K562 (cell line): ENCODE data around the gene ZDHHC19. TPM values are rescaled to one million over a fixed set of nuclear protein-coding genes. Genes with fewer than 3 reads are reported as not detected.

Experiments
- FIP1L1 ChIP-seq: fragments of 200-400 bp; formaldehyde crosslinking; IDR thresholded peaks from 2 replicates; pipeline ENCODE4 v1.6.1; 2018; ENCODE audit warnings: mild to moderate bottlenecking, low read depth, low read length; ENCODE audit not compliant: poor library complexity, severe bottlenecking
- HDAC6 ChIP-seq: IDR thresholded peaks from 2 replicates; pipeline ENCODE4 v1.6.1; 2012; ENCODE audit warnings: low read depth, mild to moderate bottlenecking, control low read depth, inconsistent platforms, low read length, moderate library complexity
- HNRNPK ChIP-seq: fragments of 200-400 bp; formaldehyde crosslinking; IDR thresholded peaks from one replicate; pipeline ENCODE4 v1.6.1; 2018; ENCODE audit warnings: mild to moderate bottlenecking, low read depth, low read length; ENCODE audit not compliant: poor library complexity, severe bottlenecking
- NRF1 ChIP-seq, 2 experiments: fragments of 450-650 bp; IDR thresholded peaks in 1 of 2; conservative IDR thresholded peaks in 1 of 2; 2 replicates each; pipeline ENCODE4 v1.6.1; 2014; ENCODE audit warnings: mild to moderate bottlenecking in 2 of 2
- TAF15 ChIP-seq: fragments of 200-400 bp; formaldehyde crosslinking; IDR thresholded peaks from 2 replicates; pipeline ENCODE4 v1.6.1; 2017; ENCODE audit warnings: mild to moderate bottlenecking, low read depth, low read length, moderate library complexity
- TCF3 ChIP-seq: sonication (generic); formaldehyde crosslinking; IDR thresholded peaks from 2 replicates; pipeline ENCODE4 v1.4.0; 2020; ENCODE audit warnings: mild to moderate bottlenecking, missing genetic modification reagents
- VEZF1 ChIP-seq: fragments of 200-800 bp; sonication (Bioruptor generic); IDR thresholded peaks from 2 replicates; pipeline ENCODE4 v1.6.1; 2017; ENCODE audit warnings: missing genetic modification characterization, missing compliant biosample characterization
- ZNF274 ChIP-seq: IDR thresholded peaks from 2 replicates; pipeline ENCODE4 v1.6.1; 2011; ENCODE audit warnings: low read depth, mild to moderate bottlenecking, low read length, moderate library complexity, borderline replicate concordance
- polyA plus RNA-seq, 8 experiments: library from polyadenylated mRNA; depleted of rRNA in 4 of 8; stranded (reverse) in 5 of 8; unstranded in 3 of 8; fragments of >200 nt; fragmentation: Nextera tagmentation in 2 of 8; fragmentation: Illumina TruSeq in 1 of 8; extraction: Ambion mirVana in 2 of 8; extraction: Trizol in 1 of 8; gene quantifications; 2 replicates each; pipeline versions ENCODE4 v1.2.1 to v1.2.3, GENCODE V29; 2011 to 2014; ENCODE audit warnings: inconsistent platforms in 1 of 8, missing spikeins in 1 of 8
- total RNA-seq, 7 experiments: library from RNA; depleted of rRNA in 6 of 7; stranded (reverse); fragments of >200 nt in 6 of 7; fragmentation: Illumina TruSeq in 2 of 7; extraction: Trizol in 2 of 7; gene quantifications; 2 replicates each; pipeline versions ENCODE4 v1.2.1 to v1.2.3, GENCODE V29; 2011 to 2021; ENCODE audit warnings: low replicate concordance in 1 of 7
- TF ChIP-seq, protein P1 (sequence below), 2 experiments: IDR thresholded peaks; 2 replicates each; pipeline ENCODE4 v1.6.1; 2012; ENCODE audit warnings: improper control_type of control experiment in 2 of 2, low read depth in 2 of 2, low read length in 2 of 2, borderline replicate concordance in 1 of 2
- TF ChIP-seq, protein P2 (sequence below): sonication (generic); formaldehyde crosslinking; IDR thresholded peaks from 2 replicates; pipeline ENCODE4 v1.8.0; 2022; ENCODE audit warnings: missing genetic modification reagents, mild to moderate bottlenecking, moderate library complexity, borderline replicate concordance
- TF ChIP-seq, protein P3 (sequence below): fragments of 250-450 bp; sonication (Bioruptor Pico); IDR thresholded peaks from 2 replicates; pipeline ENCODE4 v1.4.0; 2020; ENCODE audit warnings: mild to moderate bottlenecking
- TF ChIP-seq, protein P4 (sequence below), 3 experiments: IDR thresholded peaks in 2 of 3; conservative IDR thresholded peaks in 1 of 3; 2 replicates each; pipeline ENCODE4 v1.5.1; 2011 to 2012; ENCODE audit warnings: low read length in 3 of 3, mild to moderate bottlenecking in 3 of 3, control low read depth in 2 of 3, improper control_type of control experiment in 1 of 3, inconsistent platforms in 1 of 3, low read depth in 1 of 3, mixed read lengths in 1 of 3, moderate library complexity in 1 of 3; ENCODE audit not compliant: insufficient read depth in 2 of 3

ZDHHC19 gene
- total and polyA plus RNA-seq, 9 of the 15 experiments (the other 6 are each of a cell fraction or from before 2014, with no cell fraction given), result 0.40 to 5.5 (median 1.1) TPM

DNA sequence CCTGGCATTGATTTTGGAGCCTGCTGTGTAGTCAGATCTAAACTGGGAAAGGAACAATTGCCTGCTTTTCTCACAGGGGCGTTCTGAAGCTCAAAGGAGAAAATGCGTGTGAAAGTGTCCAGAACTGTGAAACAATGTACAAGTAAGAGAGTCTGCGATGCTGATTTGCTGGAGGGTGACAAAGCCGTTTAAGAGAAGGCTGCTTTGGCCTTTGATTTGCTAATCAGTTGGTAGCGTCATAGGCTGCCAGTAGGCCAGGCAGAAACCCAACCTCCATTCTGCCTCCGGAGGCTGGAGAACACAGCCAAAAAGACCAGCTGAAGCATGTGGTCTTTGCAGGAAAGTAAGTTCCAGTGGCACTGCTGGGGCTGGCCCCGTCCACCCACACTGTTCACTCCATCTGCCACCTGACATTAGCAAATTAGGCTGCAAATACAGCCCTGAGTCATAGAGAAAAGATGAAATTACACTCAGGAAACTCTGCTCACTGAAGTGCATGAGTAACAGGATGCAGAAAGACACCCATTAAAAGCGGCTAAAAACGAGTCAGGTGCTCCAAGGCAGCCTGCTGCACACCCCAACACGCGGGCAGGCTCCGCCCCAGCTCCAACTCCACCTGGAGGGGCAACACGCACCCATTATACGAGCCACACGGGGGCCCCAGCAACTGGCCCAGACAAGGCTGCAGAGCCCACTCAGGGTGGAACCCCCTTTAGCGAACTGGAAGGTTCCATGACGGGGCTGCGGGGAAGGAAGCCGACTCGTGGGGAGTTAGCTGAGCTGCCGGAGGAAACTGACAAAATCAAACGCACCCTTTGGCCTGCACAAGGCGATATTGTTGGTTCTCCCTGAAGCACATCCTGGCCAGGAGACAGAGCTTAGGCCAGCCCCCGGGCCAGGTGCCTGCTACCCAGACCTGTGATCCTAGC lies 31.6 kb downstream of the ZDHHC19 start (continued):
- TF ChIP-seq, protein P1, sequence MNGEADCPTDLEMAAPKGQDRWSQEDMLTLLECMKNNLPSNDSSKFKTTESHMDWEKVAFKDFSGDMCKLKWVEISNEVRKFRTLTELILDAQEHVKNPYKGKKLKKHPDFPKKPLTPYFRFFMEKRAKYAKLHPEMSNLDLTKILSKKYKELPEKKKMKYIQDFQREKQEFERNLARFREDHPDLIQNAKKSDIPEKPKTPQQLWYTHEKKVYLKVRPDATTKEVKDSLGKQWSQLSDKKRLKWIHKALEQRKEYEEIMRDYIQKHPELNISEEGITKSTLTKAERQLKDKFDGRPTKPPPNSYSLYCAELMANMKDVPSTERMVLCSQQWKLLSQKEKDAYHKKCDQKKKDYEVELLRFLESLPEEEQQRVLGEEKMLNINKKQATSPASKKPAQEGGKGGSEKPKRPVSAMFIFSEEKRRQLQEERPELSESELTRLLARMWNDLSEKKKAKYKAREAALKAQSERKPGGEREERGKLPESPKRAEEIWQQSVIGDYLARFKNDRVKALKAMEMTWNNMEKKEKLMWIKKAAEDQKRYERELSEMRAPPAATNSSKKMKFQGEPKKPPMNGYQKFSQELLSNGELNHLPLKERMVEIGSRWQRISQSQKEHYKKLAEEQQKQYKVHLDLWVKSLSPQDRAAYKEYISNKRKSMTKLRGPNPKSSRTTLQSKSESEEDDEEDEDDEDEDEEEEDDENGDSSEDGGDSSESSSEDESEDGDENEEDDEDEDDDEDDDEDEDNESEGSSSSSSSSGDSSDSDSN (IDR thresholded peaks at IDR 0.05; ENCODE audit: borderline replicate concordance in 1 of 2, low read depth in 2 of 2, low read length in 2 of 2), result 0 out of 4 replicates have a peak, but pooled peaks of 1 of the 2 experiments have one; percentile 45
- TF ChIP-seq HDAC6, result no peak
- TF ChIP-seq FIP1L1, result no peak
- TF ChIP-seq, protein P2, sequence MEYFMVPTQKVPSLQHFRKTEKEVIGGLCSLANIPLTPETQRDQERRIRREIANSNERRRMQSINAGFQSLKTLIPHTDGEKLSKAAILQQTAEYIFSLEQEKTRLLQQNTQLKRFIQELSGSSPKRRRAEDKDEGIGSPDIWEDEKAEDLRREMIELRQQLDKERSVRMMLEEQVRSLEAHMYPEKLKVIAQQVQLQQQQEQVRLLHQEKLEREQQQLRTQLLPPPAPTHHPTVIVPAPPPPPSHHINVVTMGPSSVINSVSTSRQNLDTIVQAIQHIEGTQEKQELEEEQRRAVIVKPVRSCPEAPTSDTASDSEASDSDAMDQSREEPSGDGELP (CRISPR knock-in tag), result peak; percentile 57; the same call in 1 of the 2 replicates
- TF ChIP-seq VEZF1, result 0 out of 2 replicates have a peak, but pooled peaks have one; percentile 17
- TF ChIP-seq TAF15, result no peak
- no peak for TF ChIP-seq ZNF274
- TF ChIP-seq TCF3, result no peak
- TF ChIP-seq NRF1 (conservative IDR thresholded peaks at IDR 0.05 in 1 of 2, IDR thresholded peaks at IDR 0.05 in 1 of 2), result 0 out of 4 replicates have a peak, but pooled peaks of 1 of the 2 experiments have one; percentile 18
- TF ChIP-seq, protein P3, sequence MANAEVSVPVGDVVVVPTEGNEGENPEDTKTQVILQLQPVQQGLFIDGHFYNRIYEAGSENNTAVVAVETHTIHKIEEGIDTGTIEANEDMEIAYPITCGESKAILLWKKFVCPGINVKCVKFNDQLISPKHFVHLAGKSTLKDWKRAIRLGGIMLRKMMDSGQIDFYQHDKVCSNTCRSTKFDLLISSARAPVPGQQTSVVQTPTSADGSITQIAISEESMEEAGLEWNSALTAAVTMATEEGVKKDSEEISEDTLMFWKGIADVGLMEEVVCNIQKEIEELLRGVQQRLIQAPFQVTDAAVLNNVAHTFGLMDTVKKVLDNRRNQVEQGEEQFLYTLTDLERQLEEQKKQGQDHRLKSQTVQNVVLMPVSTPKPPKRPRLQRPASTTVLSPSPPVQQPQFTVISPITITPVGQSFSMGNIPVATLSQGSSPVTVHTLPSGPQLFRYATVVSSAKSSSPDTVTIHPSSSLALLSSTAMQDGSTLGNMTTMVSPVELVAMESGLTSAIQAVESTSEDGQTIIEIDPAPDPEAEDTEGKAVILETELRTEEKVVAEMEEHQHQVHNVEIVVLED (CRISPR knock-in tag), result no peak
- TF ChIP-seq, protein P4, sequence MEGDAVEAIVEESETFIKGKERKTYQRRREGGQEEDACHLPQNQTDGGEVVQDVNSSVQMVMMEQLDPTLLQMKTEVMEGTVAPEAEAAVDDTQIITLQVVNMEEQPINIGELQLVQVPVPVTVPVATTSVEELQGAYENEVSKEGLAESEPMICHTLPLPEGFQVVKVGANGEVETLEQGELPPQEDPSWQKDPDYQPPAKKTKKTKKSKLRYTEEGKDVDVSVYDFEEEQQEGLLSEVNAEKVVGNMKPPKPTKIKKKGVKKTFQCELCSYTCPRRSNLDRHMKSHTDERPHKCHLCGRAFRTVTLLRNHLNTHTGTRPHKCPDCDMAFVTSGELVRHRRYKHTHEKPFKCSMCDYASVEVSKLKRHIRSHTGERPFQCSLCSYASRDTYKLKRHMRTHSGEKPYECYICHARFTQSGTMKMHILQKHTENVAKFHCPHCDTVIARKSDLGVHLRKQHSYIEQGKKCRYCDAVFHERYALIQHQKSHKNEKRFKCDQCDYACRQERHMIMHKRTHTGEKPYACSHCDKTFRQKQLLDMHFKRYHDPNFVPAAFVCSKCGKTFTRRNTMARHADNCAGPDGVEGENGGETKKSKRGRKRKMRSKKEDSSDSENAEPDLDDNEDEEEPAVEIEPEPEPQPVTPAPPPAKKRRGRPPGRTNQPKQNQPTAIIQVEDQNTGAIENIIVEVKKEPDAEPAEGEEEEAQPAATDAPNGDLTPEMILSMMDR (IDR thresholded peaks at IDR 0.05 in 2 of 3, conservative IDR thresholded peaks at IDR 0.05 in 1 of 3; ENCODE audit: insufficient read depth in 2 of 3, low read depth in 1 of 3, low read length in 3 of 3), result peak in 2 of 3 experiments; percentile 21 to 33; a peak in 3 of 6 replicates
- TF ChIP-seq HNRNPK, result no peak
